ENCODE measurements around the gene PCBD2. TPM values are rescaled to one million over a fixed set of nuclear protein-coding genes. Genes with fewer than 3 reads are reported as not detected.

Gene PCBD2
- total and polyA plus RNA-seq, 2 of the 4 experiments (the other 2 are of a cell fraction): 2.2 to 2.7 TPM

DNA sequence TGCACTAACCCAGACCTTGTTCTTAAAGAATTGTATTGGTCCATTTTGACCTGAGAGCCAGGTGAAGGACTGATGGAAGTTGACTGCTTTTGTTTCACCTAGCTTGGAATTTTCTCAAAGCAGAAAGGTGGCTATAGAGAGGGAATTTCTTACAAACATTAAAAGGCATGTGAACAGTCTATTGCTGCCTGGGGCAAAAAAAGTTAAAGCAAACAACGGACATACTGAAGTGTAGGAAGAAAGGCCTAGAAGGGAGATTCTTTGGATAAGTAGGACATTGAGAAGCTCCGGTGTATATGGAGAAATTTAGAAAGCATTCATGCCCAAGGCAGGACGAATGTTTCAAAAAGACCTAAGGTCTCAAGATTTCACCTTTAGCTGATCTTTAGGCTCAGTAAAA, 74.5 kb downstream of the PCBD2 start:
- Histone ChIP-seq H2AK5ac (ENCODE audit: low read depth, low read length) (no peak overlapping the region), H2AFZ (replicated peaks; ENCODE audit: low read length, poor library complexity) (no peak overlapping the region), H3K56ac (ENCODE audit: extremely low read depth, insufficient read depth, low read length) (no peak overlapping the region), H3K14ac (replicated peaks; ENCODE audit: low read depth, low read length) (no peak overlapping the region), H3K9me1 (ENCODE audit: insufficient read depth, low read length) (peaks cover 4% of the 10 kb centered on the region), H3K27ac (ENCODE audit: insufficient read depth, low read length) (no peak overlapping the region), H3K4me1 (ENCODE audit: control insufficient read depth, insufficient read depth, low read length) (no peaks in the 10 kb centered on the region), H3K4ac (ENCODE audit: low read depth, low read length) (no peak overlapping the region), H2AK9ac (replicated peaks; ENCODE audit: low read depth, low read length, poor library complexity) (no peak overlapping the region), H3K4me2 (ENCODE audit: low read depth, low read length) (no peak overlapping the region), H4K8ac (ENCODE audit: low read depth in 2 of 2, low read length in 2 of 2) (no peak overlapping the region), H2BK20ac (ENCODE audit: low read depth, low read length) (no peak overlapping the region), H2BK120ac (ENCODE audit: low read depth, low read length) (no peak overlapping the region), H4K91ac (ENCODE audit: insufficient read depth, low read depth, low read length) (no peak overlapping the region), H4K20me1 (ENCODE audit: insufficient read depth, low read length) (no peaks in the 10 kb centered on the region; the same call in 1 of the 2 replicates), H2BK5ac (ENCODE audit: low read depth, low read length, poor library complexity, severe bottlenecking) (no peak overlapping the region), H3K9ac (ENCODE audit: low read depth, low read length) (no peak overlapping the region), H3K27me3 (ENCODE audit: control insufficient read depth, insufficient read depth, low read length) (no peaks in the 10 kb centered on the region), H4K5ac (ENCODE audit: low read depth, low read length) (no peak overlapping the region), H3K4me3 (ENCODE audit: insufficient read depth, low read depth, low read length) (no peak overlapping the region), H3K23ac (ENCODE audit: low read depth, low read length) (no peak overlapping the region; the same call in 1 of the 2 replicates), H3K36me3 (ENCODE audit: control insufficient read depth, insufficient read depth, low read length) (no peaks in the 10 kb centered on the region), H3K79me1 (ENCODE audit: low read depth in 1 of 2, low read length in 2 of 2) (no peaks in the 10 kb centered on the region), H3K9me3 (ENCODE audit: control insufficient read depth, insufficient read depth, low read length) (peaks cover 10% of the 10 kb centered on the region), H2BK15ac (ENCODE audit: low read depth, low read length) (no peak overlapping the region), H3K18ac (ENCODE audit: low read depth, low read length) (no peak overlapping the region)
- in situ Hi-C loops (cut with MboI; ENCODE audit: low sequenced_read_pairs) (no loop called here), dilution Hi-C loops (cut with HindIII; ENCODE audit: low sequenced_read_pairs, unreplicated experiment) (no loop called here), intact Hi-C loops (cut with micrococcal nuclease) (no loop called here)
- ChIA-PET CTCF (no interaction called here), POLR2A (ENCODE audit: unreplicated experiment) (no interaction called here)
- ATAC-seq (ENCODE audit: low read depth) (no peak), DNase-seq (no peak)
- TF ChIP-seq CHD1 (IDR thresholded peaks at IDR 0.05; ENCODE audit: low read depth, low read length): no peak
- no peak for TF ChIP-seq BHLHE40 (IDR thresholded peaks at IDR 0.05; ENCODE audit: low read depth, low read length)
- no peak for TF ChIP-seq POLR2A (IDR thresholded peaks at IDR 0.05; ENCODE audit: low read depth, low read length)
- TF ChIP-seq, protein P1, sequence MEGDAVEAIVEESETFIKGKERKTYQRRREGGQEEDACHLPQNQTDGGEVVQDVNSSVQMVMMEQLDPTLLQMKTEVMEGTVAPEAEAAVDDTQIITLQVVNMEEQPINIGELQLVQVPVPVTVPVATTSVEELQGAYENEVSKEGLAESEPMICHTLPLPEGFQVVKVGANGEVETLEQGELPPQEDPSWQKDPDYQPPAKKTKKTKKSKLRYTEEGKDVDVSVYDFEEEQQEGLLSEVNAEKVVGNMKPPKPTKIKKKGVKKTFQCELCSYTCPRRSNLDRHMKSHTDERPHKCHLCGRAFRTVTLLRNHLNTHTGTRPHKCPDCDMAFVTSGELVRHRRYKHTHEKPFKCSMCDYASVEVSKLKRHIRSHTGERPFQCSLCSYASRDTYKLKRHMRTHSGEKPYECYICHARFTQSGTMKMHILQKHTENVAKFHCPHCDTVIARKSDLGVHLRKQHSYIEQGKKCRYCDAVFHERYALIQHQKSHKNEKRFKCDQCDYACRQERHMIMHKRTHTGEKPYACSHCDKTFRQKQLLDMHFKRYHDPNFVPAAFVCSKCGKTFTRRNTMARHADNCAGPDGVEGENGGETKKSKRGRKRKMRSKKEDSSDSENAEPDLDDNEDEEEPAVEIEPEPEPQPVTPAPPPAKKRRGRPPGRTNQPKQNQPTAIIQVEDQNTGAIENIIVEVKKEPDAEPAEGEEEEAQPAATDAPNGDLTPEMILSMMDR (conservative IDR thresholded peaks at IDR 0.05; ENCODE audit: low read depth, low read length): no peak
- TF ChIP-seq MAFK (IDR thresholded peaks at IDR 0.05; ENCODE audit: low read depth, low read length): no peak
- no peak for TF ChIP-seq RCOR1 (IDR thresholded peaks at IDR 0.05; ENCODE audit: insufficient replicate concordance, low read length)
- no peak for TF ChIP-seq NFE2L2 (IDR thresholded peaks at IDR 0.05; ENCODE audit: low read depth, low read length)
- no peak for TF ChIP-seq USF2 (IDR thresholded peaks at IDR 0.05; ENCODE audit: low read depth, low read length)
- no peak for TF ChIP-seq SMC3 (IDR thresholded peaks at IDR 0.05; ENCODE audit: low read depth, low read length)
- no peak for TF ChIP-seq RAD21 (IDR thresholded peaks at IDR 0.05; ENCODE audit: low read length)
- no peak for TF ChIP-seq RFX5 (IDR thresholded peaks at IDR 0.05; ENCODE audit: low read depth, low read length)
- TF ChIP-seq MAZ (IDR thresholded peaks at IDR 0.05; ENCODE audit: borderline replicate concordance, low read depth, low read length): no peak
- no peak for TF ChIP-seq ELK1 (IDR thresholded peaks at IDR 0.05; ENCODE audit: borderline replicate concordance, low read depth, low read length)
- TF ChIP-seq CEBPB (IDR thresholded peaks at IDR 0.05; ENCODE audit: low read depth, low read length): no peak
- TF ChIP-seq MXI1 (IDR thresholded peaks at IDR 0.05; ENCODE audit: borderline replicate concordance, low read depth, low read length): no peak
- no peak for TF ChIP-seq FOS (IDR thresholded peaks at IDR 0.05; ENCODE audit: low read depth, low read length)
- 75% methylated on average over 1 of the region's 3 CpGs; no CpG with 5 or more reads in 1 of the 2 experiments for WGBS, 2 experiments (ENCODE audit: extremely low coverage in 2 of 2, insufficient read length in 1 of 2)
- no TSS peak for BruUV-seq (replicated peaks)

Measured in IMR-90 (cell line).